Measurements from ENCODE around the gene STIL. TPM values are rescaled to one million over a fixed set of nuclear protein-coding genes. Genes with fewer than 3 reads are reported as not detected.

Gene STIL
- total and polyA plus RNA-seq, 8 donors, result 3.6 to 13.2 (median 8.3) TPM

DNA sequence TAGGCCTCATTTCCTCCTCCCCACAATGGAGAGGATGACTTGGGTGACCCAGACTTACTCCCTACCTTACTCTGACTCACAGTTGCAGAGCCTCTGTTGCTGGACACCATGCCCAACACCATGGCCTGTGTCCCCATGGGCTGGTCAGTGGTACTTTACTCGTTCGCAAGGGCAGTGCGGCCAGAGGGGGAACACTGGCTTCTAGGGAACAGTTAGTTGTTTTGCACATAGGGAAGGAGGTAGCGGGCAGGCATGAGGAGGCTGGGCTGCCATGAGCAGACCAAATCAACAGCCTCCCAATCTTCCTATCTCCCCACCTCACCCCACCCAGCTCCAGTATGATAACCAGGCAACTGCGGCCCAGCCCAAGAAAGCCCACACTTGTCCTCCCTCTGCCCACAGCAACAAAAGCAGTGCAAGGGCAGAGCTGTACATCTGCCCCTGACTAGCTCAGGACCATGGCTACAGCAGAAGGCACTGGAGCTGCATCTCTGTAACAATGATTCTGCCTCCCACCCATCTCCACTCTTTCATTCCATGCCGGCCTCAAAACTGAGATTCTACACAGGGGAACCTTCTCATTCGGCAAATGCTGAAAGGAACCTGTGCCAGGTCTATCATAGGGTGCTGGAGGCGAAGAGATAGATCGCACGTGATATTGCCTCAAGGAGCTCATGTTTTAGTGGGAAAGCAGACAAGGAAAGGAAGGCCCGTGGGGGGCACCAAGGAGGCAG is 100.5 kb downstream of the STIL start:
- H3K4me1 ChIP-seq, result peaks cover 0 to 12% of the 10 kb centered on the region in 2 donors
- DNase-seq, result no peak
- intact Hi-C loops (cut with DNase I), result no loop called here
- no peaks in the 10 kb centered on the region for H3K9me3 ChIP-seq
- peak overlapping the region in 1 of 2 donors; percentile 68 for H3K27ac ChIP-seq
- H3K4me3 ChIP-seq, result no peak overlapping the region
- ATAC-seq, result no peak
- TF ChIP-seq, protein P1, sequence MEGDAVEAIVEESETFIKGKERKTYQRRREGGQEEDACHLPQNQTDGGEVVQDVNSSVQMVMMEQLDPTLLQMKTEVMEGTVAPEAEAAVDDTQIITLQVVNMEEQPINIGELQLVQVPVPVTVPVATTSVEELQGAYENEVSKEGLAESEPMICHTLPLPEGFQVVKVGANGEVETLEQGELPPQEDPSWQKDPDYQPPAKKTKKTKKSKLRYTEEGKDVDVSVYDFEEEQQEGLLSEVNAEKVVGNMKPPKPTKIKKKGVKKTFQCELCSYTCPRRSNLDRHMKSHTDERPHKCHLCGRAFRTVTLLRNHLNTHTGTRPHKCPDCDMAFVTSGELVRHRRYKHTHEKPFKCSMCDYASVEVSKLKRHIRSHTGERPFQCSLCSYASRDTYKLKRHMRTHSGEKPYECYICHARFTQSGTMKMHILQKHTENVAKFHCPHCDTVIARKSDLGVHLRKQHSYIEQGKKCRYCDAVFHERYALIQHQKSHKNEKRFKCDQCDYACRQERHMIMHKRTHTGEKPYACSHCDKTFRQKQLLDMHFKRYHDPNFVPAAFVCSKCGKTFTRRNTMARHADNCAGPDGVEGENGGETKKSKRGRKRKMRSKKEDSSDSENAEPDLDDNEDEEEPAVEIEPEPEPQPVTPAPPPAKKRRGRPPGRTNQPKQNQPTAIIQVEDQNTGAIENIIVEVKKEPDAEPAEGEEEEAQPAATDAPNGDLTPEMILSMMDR (IDR thresholded peaks at IDR 0.05), result no peak
- H3K27me3 ChIP-seq, result peaks cover 0 to 8% of the 10 kb centered on the region in 2 donors
- H3K36me3 ChIP-seq, result no peaks in the 10 kb centered on the region

DNA sequence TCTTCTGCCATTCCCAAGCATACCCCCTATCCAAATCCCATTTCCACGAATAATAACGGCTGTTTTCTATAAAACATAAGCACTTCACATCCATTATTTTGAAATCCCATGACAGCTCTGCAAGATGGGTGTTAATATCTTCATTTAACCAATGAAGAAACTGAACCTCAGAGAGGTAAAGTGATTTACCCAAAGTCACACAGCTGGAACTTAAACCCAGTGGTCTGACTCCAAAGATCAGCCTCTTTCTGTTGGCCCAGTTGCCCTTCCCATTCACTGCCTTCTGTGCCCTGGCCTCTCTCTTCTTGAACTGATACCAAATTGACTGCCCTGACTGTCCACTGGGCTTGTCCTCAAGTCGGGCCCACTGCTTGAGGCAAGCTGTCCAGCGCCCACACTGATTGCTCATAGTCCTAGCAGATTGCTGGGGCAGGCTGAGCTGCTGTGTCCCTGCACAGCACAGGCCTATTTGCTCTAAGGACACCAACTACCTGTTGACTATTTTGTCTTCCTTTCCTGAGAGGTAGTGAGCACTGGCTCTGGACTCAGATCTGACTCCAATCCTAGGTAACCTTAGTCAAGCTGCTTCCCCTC is 101.2 kb downstream of the STIL start:
- DNase-seq, result no peak
- peak overlapping the region; percentile 53 to 68 for H3K27ac ChIP-seq

DNA sequence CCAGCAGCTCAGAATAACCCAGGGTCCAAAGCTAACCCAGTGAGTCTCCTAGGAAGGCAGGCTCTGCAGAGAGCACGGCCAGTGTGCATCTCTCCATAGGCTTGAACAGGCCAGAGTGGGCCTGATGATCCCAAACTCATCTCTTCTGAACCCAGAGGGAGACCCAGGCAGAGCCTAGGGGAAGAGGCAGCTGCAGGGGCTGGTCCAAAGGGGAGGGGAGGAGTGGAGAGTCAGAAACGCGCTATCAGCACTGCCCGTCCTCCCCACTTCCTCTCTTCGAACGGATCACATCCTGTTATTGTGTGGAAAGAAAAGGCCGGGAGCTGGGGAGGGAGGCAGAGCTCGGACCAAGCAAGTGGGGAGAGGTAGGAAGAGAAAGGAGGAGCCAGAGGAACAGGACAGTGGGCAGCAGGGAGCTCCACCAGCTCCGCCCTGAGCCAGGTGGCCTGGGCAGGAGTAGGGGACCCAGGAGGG is 102.1 kb downstream of the STIL start:
- TF ChIP-seq, protein P1 (IDR thresholded peaks at IDR 0.05), result no peak
- intact Hi-C loops (cut with DNase I), result no loop called here
- Histone ChIP-seq H3K9me3 (no peaks in the 10 kb centered on the region), H3K36me3 (no peaks in the 10 kb centered on the region), H3K27me3 (peaks cover 0 to 9% of the 10 kb centered on the region in 2 donors), H3K27ac (peak overlapping the region; percentile 53 to 68), H3K4me3 (no peak overlapping the region), H3K4me1 (peaks cover 0 to 12% of the 10 kb centered on the region in 2 donors)
- DNase-seq (peak in 1 of 4 donors; percentile 55), ATAC-seq (peak; percentile 72)

More for the DNA sequence above, 101.2 kb downstream of the STIL start:
- Histone ChIP-seq H3K4me3 (no peak overlapping the region), H3K36me3 (no peaks in the 10 kb centered on the region), H3K27me3 (peaks cover 0 to 9% of the 10 kb centered on the region in 2 donors), H3K4me1 (peaks cover 0 to 12% of the 10 kb centered on the region in 2 donors), H3K9me3 (no peaks in the 10 kb centered on the region)
- TF ChIP-seq, protein P1 (IDR thresholded peaks at IDR 0.05), result no peak
- intact Hi-C loops (cut with DNase I), result no loop called here
- ATAC-seq, result no peak

DNA sequence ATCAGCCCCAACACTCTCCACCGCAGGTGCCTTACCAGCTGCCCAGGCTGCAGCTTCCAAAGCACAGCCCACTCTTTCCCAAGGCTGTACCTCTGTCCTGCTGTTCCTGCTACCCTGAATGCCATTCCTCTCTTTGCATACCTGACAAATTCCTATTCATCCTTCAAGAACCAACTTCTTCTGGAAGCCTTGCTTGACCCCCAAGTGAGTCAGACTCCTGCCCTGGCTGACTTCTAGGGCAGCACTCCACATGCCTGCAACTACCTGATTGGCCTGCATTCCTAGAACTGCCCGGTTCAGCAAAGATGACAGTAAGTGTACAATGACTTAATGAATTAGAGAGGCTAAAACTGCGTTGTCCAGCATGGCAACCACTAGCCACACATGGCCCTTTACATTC is 103.3 kb downstream of the STIL start:
- intact Hi-C loops (cut with DNase I), result no loop called here
- DNase-seq (no peak), ATAC-seq (no peak)
- Histone ChIP-seq H3K27ac (no peak overlapping the region), H3K4me3 (no peak overlapping the region), H3K9me3 (no peaks in the 10 kb centered on the region), H3K4me1 (peaks cover 0 to 12% of the 10 kb centered on the region in 2 donors), H3K36me3 (no peaks in the 10 kb centered on the region), H3K27me3 (peaks cover 0 to 9% of the 10 kb centered on the region in 2 donors)
- TF ChIP-seq, protein P1 (IDR thresholded peaks at IDR 0.05), result no peak

DNA sequence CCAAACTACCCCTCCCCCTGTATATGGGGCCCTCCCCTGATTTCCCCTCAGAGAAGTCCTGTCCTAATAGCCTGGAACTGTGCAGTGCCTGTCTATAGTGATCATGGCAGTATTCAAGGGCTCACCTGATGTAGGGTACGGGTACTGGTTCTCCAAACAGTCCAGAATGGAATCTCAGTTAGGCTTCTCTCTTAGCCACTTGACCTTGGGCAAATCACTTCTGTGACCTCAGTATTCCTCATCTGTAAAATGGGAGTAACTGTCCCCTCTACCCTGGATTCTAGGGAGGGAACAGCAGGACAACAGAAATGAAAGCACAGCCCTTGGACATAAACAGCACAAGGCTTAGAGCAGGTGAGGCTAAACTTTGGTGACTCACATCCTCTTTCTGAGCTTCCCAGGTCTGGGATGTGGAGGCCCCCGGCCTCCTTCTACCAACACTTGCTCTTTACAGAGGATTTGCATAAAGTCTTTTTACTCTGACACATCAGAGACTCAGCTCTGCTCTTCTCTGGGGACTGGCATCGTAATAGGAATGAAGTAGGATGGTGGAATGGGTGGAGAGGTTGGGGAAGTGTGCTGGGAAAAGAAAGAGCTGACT is 104.1 kb downstream of the STIL start:
- DNase-seq, result no peak
- no peak for ATAC-seq
- intact Hi-C loops (cut with DNase I), result no loop called here
- peaks cover 0 to 12% of the 10 kb centered on the region in 2 donors for H3K4me1 ChIP-seq
- no peak overlapping the region for H3K27ac ChIP-seq
- H3K9me3 ChIP-seq, result no peaks in the 10 kb centered on the region
- H3K36me3 ChIP-seq, result no peaks in the 10 kb centered on the region
- H3K4me3 ChIP-seq, result no peak overlapping the region
- TF ChIP-seq, protein P1 (IDR thresholded peaks at IDR 0.05), result no peak
- H3K27me3 ChIP-seq, result peaks cover 0 to 9% of the 10 kb centered on the region in 2 donors
